ENCODE data around the gene SPACA4.

DNA sequence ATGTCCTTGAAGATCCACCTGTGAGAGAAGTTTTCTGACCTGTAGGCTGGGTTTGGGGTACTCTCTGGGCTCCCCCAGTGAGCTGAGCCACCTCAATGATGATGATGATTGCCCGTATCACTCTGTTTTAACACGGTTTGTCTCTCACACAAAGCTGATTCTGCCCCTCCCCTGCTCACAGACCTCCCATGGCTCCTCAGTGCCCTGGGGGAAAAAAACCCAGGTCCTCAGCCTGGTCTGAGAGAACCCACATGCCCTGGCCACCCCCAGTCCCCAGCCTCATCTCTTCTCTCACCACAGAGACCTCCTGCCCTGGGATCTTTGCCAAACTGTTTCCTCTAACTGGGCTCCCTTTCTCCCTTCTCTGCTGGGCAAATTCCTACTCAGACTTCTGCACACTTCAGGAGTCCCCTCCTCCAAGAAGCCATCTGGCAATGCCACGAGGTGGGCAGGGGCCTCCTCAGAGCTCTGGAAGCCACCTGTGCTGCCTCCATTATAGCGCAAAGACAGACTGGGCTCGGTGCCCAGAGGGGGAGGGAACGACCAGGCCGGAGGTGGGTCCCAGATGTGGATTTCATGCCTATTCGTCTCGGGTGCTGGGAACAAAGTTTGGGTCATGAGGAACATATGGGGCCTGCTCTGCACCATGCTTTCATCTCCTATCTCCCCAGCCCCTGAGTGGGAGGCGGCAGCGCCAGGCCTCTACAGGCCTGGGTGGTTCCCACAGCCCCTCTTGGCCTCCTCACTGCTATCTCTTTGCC lies 47.9 kb downstream of the SPACA4 start:
- TF ChIP-seq ZBTB7A (IDR thresholded peaks at IDR 0.05; ENCODE audit: low read depth): no peak
- TF ChIP-seq CEBPB (IDR thresholded peaks at IDR 0.05): no peak
- no peak for TF ChIP-seq RAD21 (IDR thresholded peaks at IDR 0.05; ENCODE audit: low read depth)
- no peak for TF ChIP-seq CREB1 (IDR thresholded peaks at IDR 0.05; ENCODE audit: low read depth)
- TF ChIP-seq EP300 (IDR thresholded peaks at IDR 0.05; ENCODE audit: borderline replicate concordance): no peak
- TF ChIP-seq, protein P1, sequence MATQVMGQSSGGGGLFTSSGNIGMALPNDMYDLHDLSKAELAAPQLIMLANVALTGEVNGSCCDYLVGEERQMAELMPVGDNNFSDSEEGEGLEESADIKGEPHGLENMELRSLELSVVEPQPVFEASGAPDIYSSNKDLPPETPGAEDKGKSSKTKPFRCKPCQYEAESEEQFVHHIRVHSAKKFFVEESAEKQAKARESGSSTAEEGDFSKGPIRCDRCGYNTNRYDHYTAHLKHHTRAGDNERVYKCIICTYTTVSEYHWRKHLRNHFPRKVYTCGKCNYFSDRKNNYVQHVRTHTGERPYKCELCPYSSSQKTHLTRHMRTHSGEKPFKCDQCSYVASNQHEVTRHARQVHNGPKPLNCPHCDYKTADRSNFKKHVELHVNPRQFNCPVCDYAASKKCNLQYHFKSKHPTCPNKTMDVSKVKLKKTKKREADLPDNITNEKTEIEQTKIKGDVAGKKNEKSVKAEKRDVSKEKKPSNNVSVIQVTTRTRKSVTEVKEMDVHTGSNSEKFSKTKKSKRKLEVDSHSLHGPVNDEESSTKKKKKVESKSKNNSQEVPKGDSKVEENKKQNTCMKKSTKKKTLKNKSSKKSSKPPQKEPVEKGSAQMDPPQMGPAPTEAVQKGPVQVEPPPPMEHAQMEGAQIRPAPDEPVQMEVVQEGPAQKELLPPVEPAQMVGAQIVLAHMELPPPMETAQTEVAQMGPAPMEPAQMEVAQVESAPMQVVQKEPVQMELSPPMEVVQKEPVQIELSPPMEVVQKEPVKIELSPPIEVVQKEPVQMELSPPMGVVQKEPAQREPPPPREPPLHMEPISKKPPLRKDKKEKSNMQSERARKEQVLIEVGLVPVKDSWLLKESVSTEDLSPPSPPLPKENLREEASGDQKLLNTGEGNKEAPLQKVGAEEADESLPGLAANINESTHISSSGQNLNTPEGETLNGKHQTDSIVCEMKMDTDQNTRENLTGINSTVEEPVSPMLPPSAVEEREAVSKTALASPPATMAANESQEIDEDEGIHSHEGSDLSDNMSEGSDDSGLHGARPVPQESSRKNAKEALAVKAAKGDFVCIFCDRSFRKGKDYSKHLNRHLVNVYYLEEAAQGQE (IDR thresholded peaks at IDR 0.05; ENCODE audit: low read depth): no peak
- no peak for TF ChIP-seq FOXM1 (IDR thresholded peaks at IDR 0.05; ENCODE audit: borderline replicate concordance, low read depth)
